Activated effector memory CD4-positive, alpha-beta T cell treated with anti-CD3 and anti-CD28 coated beads, Interleukin-2, amount 50 U/mL, for 16 hours (primary cell): ENCODE results near the gene HK3.

Source experiments
- DNase-seq: peaks from one replicate; pipeline ENCODE4 v3.0.0-alpha.2; 2020

HK3 gene

DNA sequence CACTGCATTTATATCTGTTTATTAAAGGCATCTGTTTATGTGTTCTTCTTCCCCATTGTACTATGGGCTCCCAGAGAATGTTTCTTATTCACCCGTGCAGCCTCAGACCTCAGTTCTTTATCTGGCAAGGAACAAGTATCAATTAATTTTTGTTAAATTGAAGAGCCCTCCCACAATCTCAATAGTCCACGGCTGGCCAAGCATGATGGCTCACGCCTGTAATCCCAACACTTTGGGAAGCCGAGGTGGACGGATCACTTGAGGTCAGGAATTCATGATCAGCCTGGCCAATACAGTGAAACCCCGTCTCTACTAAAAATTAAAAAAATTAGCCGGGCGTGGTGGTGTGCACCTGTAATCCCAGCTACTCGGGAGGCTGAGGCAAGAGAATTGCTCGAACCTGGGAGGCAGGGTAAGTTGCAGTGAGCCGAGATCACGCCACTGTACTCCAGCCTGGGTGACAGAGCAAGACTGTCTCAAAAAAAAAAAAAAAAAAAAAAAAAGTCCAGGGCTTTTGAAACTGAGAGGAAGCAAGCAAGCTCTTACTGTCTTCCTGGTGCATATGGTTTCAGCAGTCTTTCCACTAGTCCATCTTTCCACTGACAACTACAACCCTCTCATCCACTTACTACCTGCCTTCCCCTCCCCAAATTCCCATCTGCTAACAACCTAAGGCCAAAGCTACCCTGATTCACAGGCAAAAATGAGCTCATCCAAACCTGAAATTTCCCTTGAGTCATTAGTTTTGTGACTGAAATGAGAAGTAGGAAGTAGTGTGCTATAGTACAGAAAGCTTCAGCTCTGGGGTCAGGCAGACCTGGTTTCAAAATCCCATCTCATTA is 2.3 kb upstream of the HK3 start:
- DNase-seq: no peak

DNA sequence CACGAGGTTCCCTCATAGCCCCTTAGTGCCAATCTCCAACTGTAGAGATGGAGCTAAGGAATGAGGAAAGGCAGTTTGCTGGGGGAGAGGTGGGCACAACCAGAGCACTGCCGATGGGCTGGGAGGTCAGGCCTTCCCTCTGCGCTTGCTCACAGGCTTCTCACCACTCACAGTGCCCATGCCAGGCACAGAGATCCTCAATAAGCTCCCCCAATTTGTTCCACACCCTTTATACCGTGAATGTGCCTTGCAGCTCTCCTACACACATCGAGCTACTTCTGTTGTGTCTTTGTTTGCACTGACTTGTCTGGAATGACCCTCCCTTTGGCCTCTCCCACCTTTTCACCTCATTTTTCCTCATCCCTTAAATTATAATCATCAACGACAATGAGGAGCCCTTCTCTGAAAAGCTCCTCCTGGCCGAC is 1.6 kb upstream of the HK3 start:
- DNase-seq: no peak

DNA sequence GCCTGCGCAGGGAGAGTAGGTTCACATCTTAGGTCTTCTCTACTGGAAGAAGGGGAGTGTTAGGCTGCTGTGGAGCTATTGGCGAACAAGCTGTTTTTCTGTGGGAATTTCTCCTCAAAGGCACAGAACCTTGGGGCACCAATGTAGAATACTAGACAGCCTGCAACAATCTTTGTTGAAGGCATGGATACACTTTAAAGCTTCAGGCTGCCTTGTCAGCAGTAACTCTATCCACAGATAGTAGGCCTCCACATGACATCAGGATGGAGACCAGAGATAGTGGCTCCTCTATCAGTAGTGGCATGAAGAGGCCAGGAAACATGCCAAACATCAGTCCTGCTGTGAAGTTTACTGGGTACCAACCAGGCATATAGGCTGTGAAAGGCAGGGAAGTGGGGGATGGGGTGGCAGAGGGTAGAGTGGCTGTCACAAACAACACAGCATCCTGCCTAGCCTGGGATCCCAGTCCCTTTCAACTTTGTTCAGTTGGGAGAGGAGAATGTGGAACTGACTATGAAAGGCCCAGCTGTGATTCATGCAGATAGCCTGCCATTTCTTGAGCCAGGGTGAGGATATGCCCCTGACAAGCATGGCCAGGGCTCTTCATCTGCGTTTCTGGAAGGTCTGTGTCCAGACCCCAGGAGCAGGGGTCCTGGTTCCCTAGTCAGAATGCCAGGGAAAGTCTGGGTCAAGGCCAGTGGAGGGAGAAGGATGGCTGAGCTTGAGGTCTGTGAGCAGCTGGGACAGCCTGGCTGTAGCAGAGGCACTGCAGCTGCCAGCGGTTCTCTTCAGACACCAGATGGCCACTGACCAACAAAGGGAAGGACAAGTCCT is 1.0 kb upstream of the HK3 start:
- DNase-seq: peak; percentile 59

DNA sequence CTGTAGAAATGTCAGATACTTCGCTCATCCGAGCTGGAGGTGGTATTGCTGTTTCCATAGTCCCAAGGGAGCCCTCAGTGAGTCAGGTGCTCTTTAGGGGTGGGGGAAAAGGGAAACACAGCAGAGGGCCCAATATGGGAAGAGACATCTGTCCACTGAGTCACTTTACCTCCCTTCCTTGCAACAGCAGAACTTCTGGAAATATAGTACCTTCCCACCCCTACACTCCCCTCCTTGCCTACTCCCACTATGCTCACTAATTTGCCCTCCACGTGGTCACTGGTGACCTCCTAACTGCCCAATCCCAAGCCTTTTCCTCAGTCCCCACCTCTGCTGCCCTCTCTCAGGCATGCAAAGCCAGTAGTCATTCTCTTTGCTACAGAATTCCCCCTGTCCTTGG is 1.9 kb downstream of the HK3 start:
- DNase-seq: no peak

DNA sequence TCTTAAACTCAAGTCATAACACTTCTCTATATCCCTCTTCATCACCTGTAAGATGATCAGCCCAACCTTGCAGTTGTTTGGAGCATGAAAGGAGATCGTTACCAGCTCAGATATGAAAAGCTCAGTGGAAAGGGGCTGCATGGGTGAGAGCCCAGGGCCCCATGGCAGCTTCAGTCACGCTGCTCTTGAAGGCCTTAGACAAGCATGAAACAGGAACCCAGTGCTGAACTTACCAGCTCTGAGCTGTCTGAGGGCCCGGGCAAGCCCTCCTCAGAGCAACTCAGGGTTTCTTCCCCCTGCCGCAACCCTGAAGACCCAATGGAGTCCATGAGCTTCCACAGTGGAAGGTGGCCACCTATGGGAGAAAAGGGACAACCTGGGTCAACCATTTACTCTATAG is 3.3 kb downstream of the HK3 start:
- peak; percentile 43 for DNase-seq

DNA sequence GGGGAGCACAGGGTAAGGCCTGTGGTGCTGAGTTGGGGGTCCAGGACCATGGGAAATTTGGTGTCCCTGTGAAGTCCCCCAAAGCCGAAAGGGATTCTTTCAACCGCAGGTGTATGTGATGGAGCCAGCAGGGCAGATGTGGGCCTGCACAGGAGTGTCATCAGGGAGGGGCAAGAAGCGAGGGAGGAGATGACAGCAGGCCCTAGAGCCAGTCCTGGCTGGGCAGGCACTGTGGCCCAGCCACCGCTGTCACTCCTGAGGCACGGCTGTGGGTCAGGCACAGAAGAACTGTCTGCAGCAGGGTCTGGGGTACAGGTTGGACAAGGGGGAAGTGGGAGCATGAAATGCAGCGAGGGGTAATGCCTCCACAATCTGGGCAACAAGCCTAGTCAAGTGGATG is 4.8 kb downstream of the HK3 start:
- peak; percentile 34 for DNase-seq

DNA sequence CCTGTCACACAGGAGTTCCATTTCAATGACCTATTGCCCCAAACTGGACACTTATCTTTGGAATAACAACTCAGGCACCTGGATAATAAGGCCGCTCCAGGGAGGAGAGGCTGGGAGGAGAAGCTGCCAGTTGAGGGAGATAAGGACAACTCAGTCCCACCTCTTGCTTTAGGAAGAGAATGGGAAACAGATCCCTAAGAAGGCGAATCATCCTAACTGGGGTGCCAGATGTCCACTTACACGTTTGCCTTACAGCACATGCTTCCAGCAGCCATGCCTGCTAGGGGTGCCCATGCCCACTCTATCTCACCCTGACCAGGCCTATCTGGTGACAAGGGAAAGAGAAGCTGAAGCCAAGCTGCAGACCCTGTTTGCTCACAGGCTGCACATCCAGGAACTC is 6.5 kb downstream of the HK3 start:
- peak; percentile 48 for DNase-seq

DNA sequence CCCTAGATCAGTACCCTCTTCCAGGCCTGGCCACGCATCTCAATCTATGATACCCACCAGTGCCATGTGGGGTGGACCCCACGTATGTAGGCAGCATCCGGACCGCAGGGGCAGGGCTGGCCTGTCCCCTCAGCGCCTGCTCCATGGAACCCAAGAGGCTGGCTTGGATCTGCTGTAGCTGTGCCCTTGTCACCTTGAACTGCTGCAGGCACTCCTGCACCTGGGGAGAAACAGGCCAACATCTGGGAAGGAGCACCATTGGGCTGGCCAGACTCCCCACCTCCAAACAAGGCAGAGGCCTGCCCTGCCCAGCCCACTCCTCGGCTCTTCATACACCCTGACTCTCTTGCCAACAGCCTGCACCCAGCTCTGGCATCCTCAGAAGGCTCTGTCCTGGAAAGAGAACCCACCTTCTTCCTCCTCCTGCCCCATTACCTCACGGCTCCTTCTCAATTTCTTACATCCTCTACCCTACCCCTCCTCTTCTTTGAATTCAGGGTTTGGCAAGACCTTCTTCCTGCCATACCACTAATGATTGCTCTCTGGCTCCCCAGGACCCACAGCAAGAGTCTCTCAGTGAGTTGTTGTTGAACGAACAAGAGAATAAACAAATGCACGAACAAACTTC is 7.7 kb downstream of the HK3 start:
- peak; percentile 41 for DNase-seq

DNA sequence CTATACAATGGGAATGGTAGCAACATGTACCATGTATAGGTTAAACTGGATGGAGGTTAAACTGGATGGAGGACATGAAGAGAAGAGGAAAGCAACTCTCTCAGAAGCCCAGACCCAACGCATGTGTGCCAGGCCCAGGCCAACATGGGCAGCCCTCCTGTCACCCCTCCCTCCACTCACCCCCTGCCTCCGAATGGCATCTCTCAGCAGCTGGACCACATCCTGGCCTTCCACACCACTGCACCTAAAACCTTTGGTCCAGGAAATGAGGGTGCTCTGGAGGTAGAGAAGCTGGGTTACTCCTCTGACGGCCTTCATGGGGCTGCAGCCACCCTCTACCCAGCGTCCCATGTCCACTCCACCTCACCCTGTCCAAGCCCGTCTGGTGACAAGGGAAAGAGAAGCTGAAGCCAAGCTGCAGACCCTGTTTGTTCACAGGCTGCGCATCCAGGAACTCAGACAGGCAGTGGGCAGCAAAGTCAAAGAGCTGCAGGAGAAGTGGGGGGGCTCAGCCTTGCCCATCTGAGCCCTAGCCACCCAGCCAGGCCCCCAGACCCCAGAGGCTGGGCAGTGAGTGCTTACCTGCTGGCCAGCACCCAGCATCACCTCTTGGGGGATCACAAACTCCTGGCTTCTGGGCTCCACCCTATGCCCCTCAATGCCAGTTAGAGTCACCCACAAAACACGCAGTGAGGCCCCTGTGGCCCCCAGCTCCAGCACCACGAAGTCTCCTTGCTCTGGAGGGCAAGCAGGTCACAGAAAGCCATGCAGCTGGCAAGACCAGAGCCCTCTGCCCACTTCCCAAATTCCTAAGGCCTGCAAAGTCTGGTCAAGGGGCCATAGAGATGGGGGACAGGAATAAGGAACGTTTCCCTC is 8.5 kb downstream of the HK3 start:
- peak; percentile 47 for DNase-seq

DNA sequence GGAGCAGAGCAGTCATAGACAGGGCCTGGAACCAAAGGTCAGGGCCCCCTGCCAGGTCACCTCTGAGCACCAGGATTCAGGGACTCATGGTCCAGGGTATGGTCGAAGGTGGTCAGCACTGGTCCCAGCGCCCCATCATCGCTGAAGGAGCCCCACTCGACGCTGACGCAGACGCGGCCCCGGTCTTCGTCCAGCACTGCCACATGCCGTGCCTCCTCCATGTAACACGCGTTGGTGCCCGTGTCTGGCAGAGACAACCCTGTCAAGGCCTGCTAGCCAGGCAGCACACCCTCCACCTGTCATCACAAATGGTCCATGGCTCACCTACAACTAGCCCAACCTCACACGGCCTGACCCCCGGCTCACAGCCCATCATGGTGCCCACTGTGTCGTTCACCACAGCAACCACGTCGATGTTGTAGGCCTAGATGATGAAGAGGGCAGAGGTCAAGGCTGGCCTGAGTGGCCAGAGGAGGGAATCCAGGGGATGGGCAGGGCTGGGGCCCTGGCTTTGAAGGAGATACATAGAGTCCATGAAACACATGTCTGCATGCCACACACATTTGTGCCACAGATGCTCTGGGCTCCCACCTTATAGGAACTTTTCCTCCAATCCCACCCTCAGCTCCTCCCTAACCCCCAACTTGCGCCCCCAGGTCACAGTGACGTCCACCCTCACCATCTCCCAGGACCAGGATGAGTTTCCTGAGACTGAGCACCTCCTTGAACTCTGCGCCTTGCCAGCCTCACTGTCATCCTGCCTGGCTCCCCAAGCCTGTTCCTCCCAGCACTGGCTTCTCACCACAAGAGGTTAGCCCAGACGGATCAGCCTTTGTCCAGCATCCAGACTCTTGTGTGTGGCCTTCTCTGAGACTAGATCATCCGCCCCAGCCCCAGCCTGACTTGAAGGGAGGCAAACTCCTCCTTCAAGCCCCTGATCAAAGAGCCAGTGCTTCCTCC is 9.5 kb downstream of the HK3 start:
- peak; percentile 48 for DNase-seq

DNA sequence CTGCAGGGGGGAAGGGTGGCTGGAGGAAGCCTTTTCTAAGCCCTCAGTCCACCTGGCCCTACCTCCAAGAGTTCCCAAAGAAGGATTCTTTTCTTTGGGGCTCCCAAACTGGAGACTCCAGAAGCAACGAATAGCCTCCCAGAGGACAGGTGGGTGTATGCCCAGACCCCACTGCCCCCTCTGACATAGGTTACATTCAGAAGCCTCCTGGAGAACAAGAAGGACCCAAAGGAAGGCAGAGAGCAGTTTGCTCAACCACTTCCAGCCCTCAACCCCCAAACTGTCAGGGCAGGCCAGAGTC is 10.3 kb downstream of the HK3 start:
- DNase-seq: no peak

DNA sequence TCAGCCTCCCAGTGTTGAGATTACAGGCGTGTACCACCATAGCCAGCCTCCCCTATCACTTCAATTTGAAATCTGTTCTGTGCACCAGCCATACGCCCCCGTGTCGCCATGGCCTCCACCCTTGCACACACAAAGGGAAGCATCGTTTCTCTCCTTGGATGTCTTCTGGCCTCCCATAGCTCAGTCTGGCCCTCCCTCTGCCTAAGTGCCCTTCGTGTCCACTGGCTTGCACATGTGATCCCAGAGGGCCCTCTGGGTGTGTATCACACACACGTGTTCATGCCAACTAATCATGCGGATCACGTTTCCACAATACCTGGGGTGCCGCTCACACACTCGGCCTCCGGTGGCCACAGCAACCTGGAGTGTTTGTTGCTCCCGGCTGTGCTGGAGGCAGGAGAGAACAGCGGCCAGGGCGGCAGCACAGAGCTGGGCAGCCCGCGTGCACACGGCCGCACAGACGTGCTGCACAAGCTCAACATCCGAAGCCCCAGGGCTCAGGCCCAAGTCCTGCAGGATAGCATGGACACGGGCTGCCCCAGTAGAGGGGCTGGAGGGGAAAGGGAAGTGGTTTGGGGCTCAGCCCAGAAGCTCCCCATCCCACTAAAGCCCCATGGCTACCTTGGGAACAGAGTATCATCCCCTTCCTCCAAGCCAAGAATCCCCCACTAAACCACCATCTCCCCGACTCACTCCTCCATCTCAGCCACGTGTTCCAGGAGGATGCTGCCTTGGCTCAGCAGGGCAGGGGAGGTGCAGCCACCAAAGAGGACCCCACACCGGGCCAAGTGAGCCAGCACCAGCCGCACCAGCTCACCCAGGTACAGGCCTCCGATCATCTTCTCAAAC is 10.9 kb downstream of the HK3 start:
- peak; percentile 54 for DNase-seq

DNA sequence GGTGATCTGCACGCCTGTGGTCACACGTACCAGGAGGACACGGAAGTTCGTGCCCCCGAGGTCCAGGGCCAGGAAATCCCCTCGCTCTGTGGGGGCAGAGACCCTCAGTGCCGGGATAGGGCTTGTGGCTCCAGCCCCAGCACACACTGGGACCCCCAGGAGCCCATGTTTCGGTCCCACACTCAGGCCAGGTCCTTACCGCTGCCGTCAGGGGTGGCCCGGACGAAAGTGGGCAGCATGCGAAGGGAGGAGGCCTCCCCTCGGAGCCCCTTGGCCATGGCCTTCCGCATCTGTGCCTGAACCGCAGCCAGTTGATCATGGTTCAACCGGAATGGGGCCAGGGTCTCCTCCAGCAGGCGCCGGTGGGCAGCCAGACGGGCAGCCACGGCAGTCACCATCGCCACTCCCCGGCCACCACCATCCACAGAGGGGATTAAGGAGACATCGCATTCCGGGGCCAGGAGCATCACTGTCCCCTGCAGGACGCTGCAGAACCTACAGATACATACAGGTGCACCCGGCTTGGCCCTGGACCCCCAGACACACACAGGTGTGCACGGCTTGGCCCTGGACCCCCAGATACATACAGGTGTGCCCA is 11.8 kb downstream of the HK3 start:
- peak; percentile 53 for DNase-seq

DNA sequence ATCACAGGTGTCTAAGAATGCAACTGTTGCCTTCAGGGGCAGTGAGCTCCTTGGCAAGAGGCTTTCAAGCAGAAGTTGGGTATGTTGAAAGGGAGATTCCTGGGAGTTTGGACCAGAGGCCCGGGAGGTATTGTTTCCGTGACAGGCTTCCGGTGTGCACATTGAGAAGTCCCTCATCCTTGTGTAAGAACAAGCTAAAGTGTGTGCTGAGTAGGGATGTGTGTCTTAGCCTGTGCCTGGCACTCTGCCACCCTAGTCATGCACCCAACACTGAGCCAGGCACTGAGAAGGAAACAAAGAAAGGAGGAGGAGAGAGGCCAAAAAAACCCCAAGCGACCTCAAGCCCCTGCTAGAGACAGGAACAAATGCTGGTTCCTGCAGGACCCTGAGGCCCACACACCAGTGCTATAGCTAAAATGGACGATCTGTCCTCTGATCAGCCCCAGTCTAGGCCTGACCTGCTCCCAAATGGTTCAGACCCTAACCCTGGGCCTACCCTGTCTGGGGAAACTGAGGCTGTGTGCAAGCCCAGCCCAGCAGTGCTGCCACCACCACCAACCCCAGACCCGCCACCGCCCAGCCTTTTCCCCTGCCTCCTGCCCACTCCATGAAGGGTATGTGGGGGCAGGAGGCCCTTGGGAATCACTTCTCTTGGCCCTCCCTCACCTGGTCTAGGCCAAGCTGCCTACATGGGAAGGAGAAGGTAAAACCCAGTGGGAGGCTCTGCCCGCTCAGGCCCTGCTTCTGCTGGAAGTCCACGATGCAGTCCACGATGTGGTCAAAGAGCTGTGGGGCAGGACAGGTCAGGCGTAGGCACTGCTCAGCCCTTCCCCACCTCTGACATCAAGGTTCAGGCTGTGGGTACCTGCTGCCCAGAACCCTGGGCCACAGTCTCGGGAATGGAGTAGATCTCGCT is 12.6 kb downstream of the HK3 start:
- DNase-seq: peak; percentile 37

DNA sequence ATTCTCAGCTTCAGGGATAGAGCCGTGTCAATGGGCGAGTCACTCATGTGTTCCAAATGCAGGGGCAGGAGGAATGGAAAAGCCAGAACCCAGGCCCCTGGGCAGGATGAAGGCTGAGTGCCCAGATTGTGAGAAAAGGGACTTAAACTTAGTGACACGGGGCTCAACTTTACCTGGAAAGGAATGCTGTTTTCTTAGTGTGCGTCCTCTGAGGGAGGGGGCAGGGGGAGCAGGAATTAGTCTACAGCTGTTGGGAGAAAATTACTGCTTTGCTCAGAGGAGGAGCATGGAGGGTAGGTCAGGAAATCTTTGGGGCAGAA is 14.6 kb downstream of the HK3 start:
- no peak for DNase-seq

DNA sequence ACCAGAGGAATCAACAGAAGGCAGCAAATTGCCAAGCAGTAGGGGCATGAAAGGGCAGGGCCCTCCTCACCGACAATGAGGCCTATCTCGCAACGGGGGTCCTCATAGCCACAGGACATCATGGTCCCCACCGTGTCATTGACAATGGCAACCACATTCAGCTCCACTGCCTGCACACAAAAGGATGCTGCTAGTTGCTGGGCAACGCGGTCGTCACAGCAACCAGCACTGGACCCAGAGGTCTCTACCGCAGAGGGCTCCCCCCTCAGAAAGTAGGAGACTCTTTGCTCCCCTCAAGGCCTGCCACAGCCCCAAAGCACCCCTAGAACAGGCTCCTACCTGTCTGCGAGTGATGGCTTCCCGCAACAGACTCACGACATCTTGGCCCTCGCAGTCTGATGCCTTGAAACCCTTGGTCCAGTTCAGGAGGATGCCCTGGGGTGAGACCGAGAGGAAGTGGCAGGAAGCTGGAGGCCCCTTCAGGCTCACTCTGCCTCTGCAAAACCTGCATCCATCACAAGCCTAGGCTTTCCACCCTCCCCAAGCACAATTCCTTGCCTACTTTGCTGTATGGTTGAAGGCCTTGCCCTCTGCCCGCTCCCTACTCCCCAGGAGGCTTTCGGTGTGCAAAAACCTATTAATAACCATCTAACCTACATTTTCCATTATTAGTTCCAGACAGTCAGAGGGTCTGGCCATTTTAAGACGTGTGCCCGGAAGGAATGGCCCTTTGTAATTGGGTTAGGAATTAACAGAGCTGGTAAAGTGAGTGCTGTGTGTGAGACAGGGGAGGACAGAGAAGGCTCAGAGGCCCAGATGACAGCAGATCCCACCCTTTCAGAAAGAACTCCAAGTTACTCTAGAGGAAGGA is 15.2 kb downstream of the HK3 start:
- no peak for DNase-seq

DNA sequence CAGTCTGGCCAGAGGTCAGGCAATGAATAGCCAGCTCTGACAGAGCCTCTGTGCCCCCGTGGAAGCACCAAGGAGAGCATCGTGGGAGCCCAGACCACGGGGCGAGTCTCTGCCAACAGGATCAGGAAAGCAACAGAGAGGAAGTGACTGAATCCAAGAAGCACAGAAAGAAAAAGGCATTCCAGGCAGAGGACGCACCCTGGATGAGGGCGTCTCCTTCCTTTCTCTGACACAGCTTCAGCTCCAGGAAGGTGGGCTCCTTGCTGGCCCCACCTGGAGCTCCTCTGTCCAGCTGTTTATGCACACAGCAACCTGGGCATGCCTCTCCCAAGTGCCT is 16.6 kb downstream of the HK3 start:
- DNase-seq: no peak

DNA sequence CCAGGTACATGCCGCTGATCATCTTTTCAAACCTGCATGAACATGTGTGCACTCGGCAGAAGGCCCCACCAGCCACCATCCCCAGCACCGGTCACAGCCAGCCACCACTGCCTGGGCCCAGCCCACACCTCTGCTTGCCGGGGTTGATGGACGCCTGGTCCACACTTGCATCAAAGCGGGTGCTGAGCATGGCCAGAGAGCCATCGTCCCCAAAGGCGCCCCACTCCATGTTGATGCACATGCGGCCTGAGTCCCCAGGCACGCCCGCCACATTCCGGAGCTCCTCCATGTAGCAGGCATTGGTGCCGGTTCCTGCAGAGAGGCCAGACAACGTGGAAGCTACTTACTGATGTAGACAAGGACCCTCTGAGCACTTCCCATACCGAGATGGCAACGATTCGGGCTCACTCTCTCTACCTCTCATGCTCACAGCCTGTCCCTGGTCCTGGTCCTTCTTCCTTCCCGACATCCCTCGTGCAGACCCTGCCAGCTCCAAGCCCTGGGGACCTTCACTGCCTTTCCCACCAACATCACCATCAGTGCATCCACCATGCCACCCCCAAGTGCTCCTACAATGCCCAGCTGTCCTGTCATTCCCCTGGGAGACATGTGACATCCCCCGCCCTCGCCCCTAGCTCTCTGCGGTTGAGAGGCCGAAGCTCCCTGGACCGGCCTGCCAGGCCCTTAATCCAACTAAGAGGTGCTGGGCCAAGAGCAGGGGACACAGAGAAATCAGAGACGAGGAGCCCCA is 17.2 kb downstream of the HK3 start:
- no peak for DNase-seq
